Stimulated activated naive CD4-positive, alpha-beta T cell (primary cell): ENCODE results near the gene CAP1.
A peak's percentile ranks its signal among the peaks of the same experiment; 100 is the strongest.
"Not testable (repeated sequence)": the region's sequence is repeated elsewhere in the genome, so short reads cannot be mapped to it uniquely, and the experiment has no call there.

Experiments used
- DNase-seq, 6 experiments: peaks; one replicate each; lab custom pipeline; 2025; lab: John Stamatoyannopoulos, UW

CAP1 gene

GRCh38 chr1:40030528-40031135 is 9.9 kb upstream of the CAP1 start:
- DNase-seq, result no peak

GRCh38 chr1:40032240-40032891 is 8.2 kb upstream of the CAP1 start:
- DNase-seq, result peak in 5 of 6 experiments; percentile 9 to 51 (median 18)

GRCh38 chr1:40034869-40035268 is 5.7 kb upstream of the CAP1 start:
- DNase-seq, result peak in 3 of 6 experiments; percentile 13 to 38 (median 35)

GRCh38 chr1:40036574-40036973 is 4.0 kb upstream of the CAP1 start:
- DNase-seq, result no peak

- not testable (repeated sequence) for DNase-seq
These were observed 3.3 kb upstream of the CAP1 start for GRCh38 chr1:40037254-40037653.

- no peak for DNase-seq
These were observed 1.8 kb upstream of the CAP1 start for GRCh38 chr1:40038697-40039096.

- peak in 3 of 6 experiments; percentile 65 to 84 (median 81) for DNase-seq
These were observed 1.2 kb upstream of the CAP1 start for GRCh38 chr1:40039245-40039756.

GRCh38 chr1:40039757-40040510 is 595 bp upstream of the CAP1 start:
- peak in 5 of 6 experiments; percentile 38 to 84 (median 67) for DNase-seq

GRCh38 chr1:40041466-40041838 is 923 bp downstream of the CAP1 start:
- no peak for DNase-seq

- no peak for DNase-seq
These were observed 1.8 kb downstream of the CAP1 start for GRCh38 chr1:40042341-40042740.

GRCh38 chr1:40044110-40044509 is 3.6 kb downstream of the CAP1 start:
- no peak for DNase-seq

GRCh38 chr1:40045182-40045581 is 4.7 kb downstream of the CAP1 start:
- no peak for DNase-seq

GRCh38 chr1:40045766-40046165 is 5.2 kb downstream of the CAP1 start:
- DNase-seq, result no peak

GRCh38 chr1:40047276-40047675 is 6.7 kb downstream of the CAP1 start:
- no peak for DNase-seq

- DNase-seq, result no peak
These were observed 7.2 kb downstream of the CAP1 start for GRCh38 chr1:40047769-40048168.

GRCh38 chr1:40049725-40050124 is 9.2 kb downstream of the CAP1 start:
- DNase-seq, result no peak

GRCh38 chr1:40050863-40051262 is 10.3 kb downstream of the CAP1 start:
- DNase-seq, result no peak

- no peak for DNase-seq
These were observed 12.8 kb downstream of the CAP1 start for GRCh38 chr1:40053138-40053887.

GRCh38 chr1:40056519-40057309 is 16.2 kb downstream of the CAP1 start:
- no peak for DNase-seq

GRCh38 chr1:40057310-40058030 is 16.9 kb downstream of the CAP1 start:
- DNase-seq, result no peak

- DNase-seq, result no peak
These were observed 17.5 kb downstream of the CAP1 start for GRCh38 chr1:40058097-40058452.
